Measurements from ENCODE around the gene FNIP2.
"Not testable (repeated sequence)": the region's sequence is repeated elsewhere in the genome, so short reads cannot be mapped to it uniquely, and the experiment has no call there.

FNIP2 gene

DNA sequence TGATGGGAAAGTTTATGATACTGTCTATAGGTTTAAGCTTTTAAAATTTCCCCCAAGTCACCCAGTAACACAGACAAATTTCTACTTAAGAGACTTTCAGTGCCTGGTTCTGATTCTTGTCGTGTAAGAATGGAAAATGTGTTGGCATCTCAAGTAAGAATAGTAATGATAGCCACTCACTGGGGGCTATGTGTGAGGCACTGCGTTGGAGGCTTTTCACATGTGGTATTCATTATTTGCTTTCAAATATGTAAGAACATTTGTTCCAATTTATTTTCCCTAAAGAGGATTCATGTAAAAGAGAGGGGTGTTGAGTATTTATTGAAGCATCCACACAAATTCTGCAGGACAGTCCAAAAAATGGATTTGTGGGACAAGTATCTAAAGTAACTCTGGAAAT, 143.6 kb downstream of the FNIP2 start:
- no peak overlapping the region for H3K4me3 ChIP-seq (ENCODE audit: low read length)
- H3K4me1 ChIP-seq (ENCODE audit: control insufficient read depth, low read depth, low read length), result no peaks in the 10 kb centered on the region
- H3K36me3 ChIP-seq (ENCODE audit: control insufficient read depth, low read depth, low read length), result no peaks in the 10 kb centered on the region
- H3K27ac ChIP-seq (ENCODE audit: low read length), result no peak overlapping the region
- no peaks in the 10 kb centered on the region for H3K9me3 ChIP-seq (ENCODE audit: control insufficient read depth, low read depth, low read length)
- no peak overlapping the region for H3K9ac ChIP-seq (ENCODE audit: low read length)
- no peaks in the 10 kb centered on the region for H3K27me3 ChIP-seq (ENCODE audit: control insufficient read depth, insufficient read depth, low read length)

DNA sequence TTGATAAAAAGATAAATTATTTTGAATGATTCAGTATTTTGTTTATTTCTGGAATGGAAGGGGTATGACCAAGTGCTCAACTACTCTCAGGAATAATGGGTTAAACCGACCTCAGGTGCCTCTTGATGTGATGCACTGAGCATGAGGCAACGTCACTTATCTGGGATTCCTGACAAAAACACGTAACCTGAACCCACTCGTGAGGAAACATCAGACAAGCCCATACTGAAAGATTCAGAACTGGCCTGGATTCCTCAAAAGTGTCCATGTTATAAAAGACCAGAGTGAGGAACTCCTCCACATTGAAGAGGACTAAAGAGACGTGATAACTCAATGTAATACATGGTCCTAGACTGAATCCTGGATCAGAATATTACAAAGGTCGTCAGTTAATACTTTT, 144.0 kb downstream of the FNIP2 start:
- Histone ChIP-seq H3K4me3 (ENCODE audit: low read length) (no peak overlapping the region), H3K9me3 (ENCODE audit: control insufficient read depth, low read depth, low read length) (no peaks in the 10 kb centered on the region)

DNA sequence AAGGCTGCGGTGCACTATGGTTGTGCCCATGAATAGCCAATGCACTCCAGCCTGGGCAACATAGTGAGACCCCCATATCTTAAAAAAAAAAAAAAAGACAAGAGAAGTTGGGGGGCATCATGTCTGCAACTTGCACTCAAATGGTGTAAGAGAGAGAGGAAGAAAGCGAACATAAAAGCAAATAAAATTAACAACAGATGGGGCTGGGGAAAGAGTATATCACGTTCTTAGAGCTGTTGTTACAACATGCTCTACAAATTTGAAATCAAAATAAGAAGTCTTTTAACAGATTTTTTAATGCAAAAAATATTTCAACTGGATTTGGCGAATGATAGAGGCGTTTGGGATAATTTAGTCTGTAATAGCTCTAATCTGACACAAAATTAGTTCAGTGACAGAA, 144.9 kb downstream of the FNIP2 start:
- no peak overlapping the region for H3K9ac ChIP-seq (ENCODE audit: low read length)
- no peaks in the 10 kb centered on the region for H3K9me3 ChIP-seq (ENCODE audit: control insufficient read depth, low read depth, low read length)
- no peaks in the 10 kb centered on the region for H3K36me3 ChIP-seq (ENCODE audit: control insufficient read depth, low read depth, low read length)
- H3K27ac ChIP-seq (ENCODE audit: low read length), result no peak overlapping the region
- H3K27me3 ChIP-seq (ENCODE audit: control insufficient read depth, insufficient read depth, low read length), result no peaks in the 10 kb centered on the region
- no peaks in the 10 kb centered on the region for H3K4me1 ChIP-seq (ENCODE audit: control insufficient read depth, low read depth, low read length)
- no peak overlapping the region for H3K4me3 ChIP-seq (ENCODE audit: low read length)

More for the DNA sequence above, 144.0 kb downstream of the FNIP2 start:
- no peak overlapping the region for H3K27ac ChIP-seq (ENCODE audit: low read length)
- H3K4me1 ChIP-seq (ENCODE audit: control insufficient read depth, low read depth, low read length), result no peaks in the 10 kb centered on the region
- no peak overlapping the region for H3K9ac ChIP-seq (ENCODE audit: low read length)
- no peaks in the 10 kb centered on the region for H3K36me3 ChIP-seq (ENCODE audit: control insufficient read depth, low read depth, low read length)
- no peaks in the 10 kb centered on the region for H3K27me3 ChIP-seq (ENCODE audit: control insufficient read depth, insufficient read depth, low read length)

DNA sequence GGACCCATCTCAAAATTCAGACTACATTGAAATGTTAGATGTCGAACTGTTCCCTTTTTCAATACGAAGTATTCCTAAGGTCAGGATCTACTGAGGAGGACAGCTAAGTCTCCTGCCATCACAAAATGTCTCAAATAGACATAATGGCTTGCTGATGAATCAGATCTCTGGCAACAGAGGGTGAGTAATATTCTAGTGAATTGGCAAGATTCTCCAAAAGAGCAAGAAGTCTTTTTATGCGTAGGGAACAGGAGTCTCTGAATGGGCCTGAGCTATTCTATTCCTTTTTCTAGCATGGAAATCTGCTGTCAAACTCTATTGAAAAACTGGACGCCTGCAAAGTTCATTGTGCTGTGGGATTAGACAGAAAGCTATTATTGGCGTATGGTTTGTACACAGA, 145.4 kb downstream of the FNIP2 start:
- Histone ChIP-seq H3K27ac (ENCODE audit: low read length) (no peak overlapping the region), H3K9ac (ENCODE audit: low read length) (no peak overlapping the region), H3K36me3 (ENCODE audit: control insufficient read depth, low read depth, low read length) (no peaks in the 10 kb centered on the region), H3K27me3 (ENCODE audit: control insufficient read depth, insufficient read depth, low read length) (no peaks in the 10 kb centered on the region), H3K9me3 (ENCODE audit: control insufficient read depth, low read depth, low read length) (no peaks in the 10 kb centered on the region), H3K4me3 (ENCODE audit: low read length) (no peak overlapping the region), H3K4me1 (ENCODE audit: control insufficient read depth, low read depth, low read length) (no peaks in the 10 kb centered on the region)

DNA sequence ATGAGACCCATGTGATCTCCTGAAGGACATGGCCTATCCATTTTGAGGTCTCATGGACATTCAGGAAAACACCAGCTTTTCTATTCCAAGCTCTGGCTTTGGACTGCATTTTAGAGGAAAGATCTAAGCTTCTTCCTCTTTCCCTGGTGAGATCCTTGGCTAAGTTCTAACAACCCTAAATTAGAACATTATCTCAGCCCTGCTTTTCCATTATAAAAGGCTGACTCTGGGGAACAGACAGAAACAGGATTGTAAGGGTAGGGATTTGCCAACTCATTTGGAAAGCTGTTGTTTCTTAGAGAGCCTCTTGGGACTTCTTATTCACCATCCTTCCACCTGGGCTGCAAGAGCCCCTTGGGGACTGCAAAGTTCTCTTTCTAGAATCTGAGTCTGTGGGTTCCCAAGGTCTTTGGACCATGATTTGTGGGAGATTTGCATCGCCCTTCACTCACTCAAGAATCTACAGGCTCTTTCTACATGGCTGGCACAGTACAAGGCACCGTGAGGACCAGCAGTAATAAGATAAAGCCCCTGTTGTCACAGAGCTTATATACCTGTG, 146.9 kb downstream of the FNIP2 start:
- H3K36me3 ChIP-seq (ENCODE audit: control insufficient read depth, low read depth, low read length), result no peaks in the 10 kb centered on the region
- H3K4me1 ChIP-seq (ENCODE audit: control insufficient read depth, low read depth, low read length), result no peaks in the 10 kb centered on the region
- H3K9ac ChIP-seq (ENCODE audit: low read length), result no peak overlapping the region

DNA sequence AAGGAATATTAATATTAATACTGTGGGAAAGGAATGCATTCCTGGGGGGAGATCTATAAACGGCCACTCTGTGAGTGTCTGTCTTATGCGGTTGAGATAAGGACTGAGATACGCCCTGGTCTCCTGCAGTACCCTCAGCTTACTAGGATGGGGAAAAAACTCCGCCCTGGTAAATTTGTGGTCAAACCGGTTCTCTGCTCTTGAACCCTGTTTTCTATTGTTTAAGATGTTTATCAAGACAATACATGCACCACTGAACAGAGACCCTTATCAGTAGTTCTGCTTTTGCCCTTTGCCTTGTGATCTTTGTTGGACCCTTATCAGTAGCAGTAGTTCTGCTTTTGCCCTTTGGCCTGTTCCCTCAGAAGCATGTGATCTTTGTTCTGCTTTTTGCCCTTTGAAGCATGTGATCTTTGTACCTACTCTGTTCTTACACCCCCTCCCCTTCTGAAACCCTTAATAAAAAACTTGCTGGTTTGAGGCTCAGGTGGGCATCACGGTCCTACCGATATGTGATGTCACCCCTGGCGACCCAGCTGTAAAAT, 151.7 kb downstream of the FNIP2 start:
- H3K4me3 ChIP-seq (ENCODE audit: low read length); H3K9me3 ChIP-seq (ENCODE audit: control insufficient read depth, low read depth, low read length); H3K27me3 ChIP-seq (ENCODE audit: control insufficient read depth, insufficient read depth, low read length); H3K4me1 ChIP-seq (ENCODE audit: control insufficient read depth, low read depth, low read length); H3K36me3 ChIP-seq (ENCODE audit: control insufficient read depth, low read depth, low read length); H3K9ac ChIP-seq (ENCODE audit: low read length); H3K27ac ChIP-seq (ENCODE audit: low read length): not testable (repeated sequence)

More for the DNA sequence above, 146.9 kb downstream of the FNIP2 start:
- H3K27me3 ChIP-seq (ENCODE audit: control insufficient read depth, insufficient read depth, low read length), result no peaks in the 10 kb centered on the region
- H3K27ac ChIP-seq (ENCODE audit: low read length), result no peak overlapping the region
- no peaks in the 10 kb centered on the region for H3K9me3 ChIP-seq (ENCODE audit: control insufficient read depth, low read depth, low read length)
- no peak overlapping the region for H3K4me3 ChIP-seq (ENCODE audit: low read length)

DNA sequence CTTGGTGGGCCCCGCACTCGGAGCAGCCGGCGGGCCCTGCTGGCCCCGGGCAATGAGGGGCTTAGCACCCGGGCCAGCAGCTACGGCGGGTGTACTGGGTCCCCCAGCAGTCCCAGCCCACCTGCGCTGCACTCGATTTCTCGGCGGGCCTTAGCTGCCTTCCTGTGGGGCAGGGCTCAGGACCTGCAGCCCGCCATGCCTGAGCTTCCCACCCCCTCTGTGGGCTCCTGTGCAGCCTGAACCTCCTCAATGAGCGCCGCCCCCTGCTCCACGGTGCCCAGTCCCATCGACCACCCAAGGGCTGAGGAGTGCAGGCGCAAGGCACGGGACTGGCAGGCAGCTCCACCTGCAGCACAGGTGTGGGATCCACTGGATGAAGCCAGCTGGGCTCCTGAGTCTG, 158.9 kb downstream of the FNIP2 start:
- not testable (repeated sequence) for H3K27ac ChIP-seq (ENCODE audit: low read length); H3K4me1 ChIP-seq (ENCODE audit: control insufficient read depth, low read depth, low read length); H3K36me3 ChIP-seq (ENCODE audit: control insufficient read depth, low read depth, low read length); H3K27me3 ChIP-seq (ENCODE audit: control insufficient read depth, insufficient read depth, low read length); H3K9me3 ChIP-seq (ENCODE audit: control insufficient read depth, low read depth, low read length); H3K9ac ChIP-seq (ENCODE audit: low read length); H3K4me3 ChIP-seq (ENCODE audit: low read length)

DNA sequence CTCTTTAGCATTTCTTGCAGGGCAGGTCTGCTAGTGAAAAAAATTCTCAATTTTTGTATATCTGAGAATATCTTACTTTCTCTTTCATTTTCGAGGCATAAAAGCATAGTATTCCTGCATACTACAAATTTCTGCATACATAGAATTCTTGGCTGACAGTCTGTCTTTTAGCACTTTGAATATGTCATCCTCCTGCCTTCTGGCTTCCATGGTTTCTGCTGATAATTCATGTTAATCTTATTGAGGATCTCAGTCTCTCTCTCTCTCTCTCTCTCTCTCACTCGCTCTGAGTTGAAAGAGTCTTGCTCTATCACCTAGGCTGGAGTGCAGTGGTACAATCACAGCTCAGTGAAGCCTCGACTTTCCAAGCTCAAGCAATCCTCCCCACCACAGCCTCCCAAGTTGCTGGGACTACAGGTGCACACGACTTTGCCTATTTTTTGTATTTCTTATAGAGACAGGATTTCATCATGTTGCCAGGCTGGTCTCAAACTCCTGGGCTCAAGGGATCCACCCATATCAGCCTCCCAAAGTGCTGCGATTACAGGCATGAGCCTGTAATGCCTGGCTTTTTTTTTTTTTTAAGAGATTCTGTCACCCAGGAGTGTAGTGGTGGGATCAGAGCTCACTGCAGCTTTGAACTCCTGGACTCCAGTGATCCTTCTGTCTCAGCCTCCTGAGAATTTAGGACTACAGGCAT, 161.3 kb downstream of the FNIP2 start:
- Histone ChIP-seq H3K9me3 (ENCODE audit: control insufficient read depth, low read depth, low read length) (no peaks in the 10 kb centered on the region), H3K27ac (ENCODE audit: low read length) (no peak overlapping the region), H3K4me1 (ENCODE audit: control insufficient read depth, low read depth, low read length) (no peaks in the 10 kb centered on the region), H3K4me3 (ENCODE audit: low read length) (no peak overlapping the region), H3K36me3 (ENCODE audit: control insufficient read depth, low read depth, low read length) (no peaks in the 10 kb centered on the region), H3K27me3 (ENCODE audit: control insufficient read depth, insufficient read depth, low read length) (no peaks in the 10 kb centered on the region), H3K9ac (ENCODE audit: low read length) (no peak overlapping the region)

DNA sequence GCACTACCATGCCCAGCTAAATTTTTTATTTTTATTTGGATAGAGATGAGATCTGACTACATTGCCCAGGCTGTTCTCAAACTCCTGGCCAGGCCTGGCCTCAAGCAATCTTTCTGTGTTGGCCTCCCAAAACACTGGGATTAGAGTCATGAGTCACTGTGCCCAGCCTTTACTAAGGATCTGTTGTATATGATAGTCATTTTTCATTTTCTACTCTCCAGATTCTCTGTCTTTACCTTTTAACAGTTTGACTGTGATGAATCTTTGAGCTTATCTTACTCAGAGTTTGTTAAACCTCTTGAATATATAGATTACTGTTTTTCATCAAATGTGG, 161.8 kb downstream of the FNIP2 start:
- no peaks in the 10 kb centered on the region for H3K9me3 ChIP-seq (ENCODE audit: control insufficient read depth, low read depth, low read length)
- H3K4me1 ChIP-seq (ENCODE audit: control insufficient read depth, low read depth, low read length), result no peaks in the 10 kb centered on the region
- no peak overlapping the region for H3K4me3 ChIP-seq (ENCODE audit: low read length)
- no peaks in the 10 kb centered on the region for H3K36me3 ChIP-seq (ENCODE audit: control insufficient read depth, low read depth, low read length)
- H3K9ac ChIP-seq (ENCODE audit: low read length), result no peak overlapping the region
- H3K27me3 ChIP-seq (ENCODE audit: control insufficient read depth, insufficient read depth, low read length), result no peaks in the 10 kb centered on the region
- H3K27ac ChIP-seq (ENCODE audit: low read length), result no peak overlapping the region

DNA sequence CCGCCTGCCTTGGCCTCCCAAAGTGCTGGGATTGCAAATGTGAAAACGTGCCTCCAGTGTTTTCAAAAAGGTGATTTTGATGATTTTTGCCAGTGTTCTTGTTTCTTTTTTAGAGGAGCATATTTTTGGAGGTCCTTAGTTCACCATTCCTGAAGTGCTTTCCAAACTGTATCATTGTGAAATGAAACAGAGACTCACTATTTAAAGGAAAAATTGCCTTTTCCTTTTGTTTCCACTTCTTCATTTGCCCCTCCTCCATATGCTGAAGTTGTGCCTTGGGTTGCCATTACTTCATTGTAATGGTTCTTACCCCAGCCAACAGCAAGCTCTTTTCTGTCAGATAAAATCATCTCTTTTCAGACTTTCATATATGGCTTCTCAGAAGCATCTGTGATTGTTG, 164.4 kb downstream of the FNIP2 start:
- Histone ChIP-seq H3K27ac (ENCODE audit: low read length) (no peak overlapping the region), H3K9ac (ENCODE audit: low read length) (no peak overlapping the region), H3K9me3 (ENCODE audit: control insufficient read depth, low read depth, low read length) (no peaks in the 10 kb centered on the region), H3K4me1 (ENCODE audit: control insufficient read depth, low read depth, low read length) (no peaks in the 10 kb centered on the region), H3K27me3 (ENCODE audit: control insufficient read depth, insufficient read depth, low read length) (no peaks in the 10 kb centered on the region), H3K36me3 (ENCODE audit: control insufficient read depth, low read depth, low read length) (no peaks in the 10 kb centered on the region), H3K4me3 (ENCODE audit: low read length) (no peak overlapping the region)

DNA sequence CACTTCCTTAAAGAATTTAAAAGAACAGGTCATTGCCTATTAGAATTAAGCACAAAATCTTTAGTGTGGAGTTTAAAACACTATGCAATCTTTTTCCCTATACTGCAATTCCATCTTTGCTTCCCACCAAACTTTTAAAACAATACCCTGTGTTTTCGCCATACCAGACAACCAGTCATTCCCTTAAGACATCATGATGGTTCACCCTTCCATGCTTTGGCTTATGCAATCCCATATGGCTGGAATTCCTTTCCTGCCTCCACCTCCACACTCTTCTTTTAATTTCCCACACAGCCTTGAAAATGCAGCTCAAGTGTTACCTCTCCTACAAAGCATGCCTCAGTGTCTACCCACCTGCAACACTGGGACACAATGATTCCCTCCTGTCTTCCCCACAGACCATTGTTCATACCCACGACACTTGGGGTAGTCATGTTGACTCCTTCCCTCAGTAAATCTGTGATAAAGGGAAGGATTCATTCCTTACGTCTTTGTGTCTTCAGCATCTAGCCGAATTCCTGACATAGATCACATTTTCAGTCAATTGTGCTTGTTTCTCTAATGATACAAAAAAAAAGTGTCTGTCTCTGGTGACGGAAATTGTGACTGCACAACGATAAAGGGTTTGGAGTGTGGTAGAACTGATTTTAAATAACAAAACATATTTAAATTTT, 166.3 kb downstream of the FNIP2 start:
- Histone ChIP-seq H3K4me1 (ENCODE audit: control insufficient read depth, low read depth, low read length) (no peaks in the 10 kb centered on the region), H3K9ac (ENCODE audit: low read length) (no peak overlapping the region), H3K27ac (ENCODE audit: low read length) (no peak overlapping the region), H3K27me3 (ENCODE audit: control insufficient read depth, insufficient read depth, low read length) (no peaks in the 10 kb centered on the region), H3K9me3 (ENCODE audit: control insufficient read depth, low read depth, low read length) (no peaks in the 10 kb centered on the region), H3K36me3 (ENCODE audit: control insufficient read depth, low read depth, low read length) (no peaks in the 10 kb centered on the region), H3K4me3 (ENCODE audit: low read length) (no peak overlapping the region)

DNA sequence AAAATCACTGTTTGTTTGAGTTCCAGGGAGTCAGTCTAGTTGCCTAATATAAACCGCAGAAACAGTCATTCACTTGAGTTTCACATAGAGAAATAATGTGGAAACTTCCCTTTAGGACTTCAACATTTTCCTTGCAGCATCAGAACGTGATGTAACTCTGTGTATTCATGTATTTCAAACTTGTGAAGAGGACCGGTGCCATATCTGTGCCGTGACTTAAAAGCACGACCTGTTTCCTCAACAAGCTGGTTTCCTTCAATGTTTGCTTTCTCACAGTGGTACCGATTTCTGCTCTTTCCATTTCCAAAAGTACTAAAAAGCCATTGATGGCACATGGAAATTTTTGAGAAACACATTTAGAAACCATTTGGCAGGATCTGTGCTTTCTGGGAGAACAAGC, 167.4 kb downstream of the FNIP2 start:
- H3K9me3 ChIP-seq (ENCODE audit: control insufficient read depth, low read depth, low read length), result no peaks in the 10 kb centered on the region
- H3K9ac ChIP-seq (ENCODE audit: low read length), result no peak overlapping the region
- H3K4me1 ChIP-seq (ENCODE audit: control insufficient read depth, low read depth, low read length), result no peaks in the 10 kb centered on the region
- no peaks in the 10 kb centered on the region for H3K36me3 ChIP-seq (ENCODE audit: control insufficient read depth, low read depth, low read length)
- H3K27me3 ChIP-seq (ENCODE audit: control insufficient read depth, insufficient read depth, low read length), result no peaks in the 10 kb centered on the region
- H3K27ac ChIP-seq (ENCODE audit: low read length), result no peak overlapping the region
- H3K4me3 ChIP-seq (ENCODE audit: low read length), result no peak overlapping the region

Measured in iPS-18a (cell line).